Mucosa of descending colon (tissue), 3 donors: ENCODE results near the gene SAE1. TPM values are rescaled to one million over a fixed set of nuclear protein-coding genes. Genes with fewer than 3 reads are reported as not detected.
"Not testable (repeated sequence)": the region's sequence is repeated elsewhere in the genome, so short reads cannot be mapped to it uniquely, and the experiment has no call there.

Experiments used
- ATAC-seq: fragments of 200-7000 bp; cut with Tn5 transposase; one replicate; pipeline ENCODE4 v1.9.1; 2020; ENCODE audit warnings: mild to moderate bottlenecking, moderate library complexity
- DNase-seq, 3 donors: peaks; one replicate each; pipeline ENCODE4 v3.0.0-alpha.2; 2020
- H3K36me3 ChIP-seq: fragments of 200-600 bp; one replicate; pipeline ENCODE4 v1.8.0; 2021; ENCODE audit warnings: low read depth, mild to moderate bottlenecking
- H3K4me1 ChIP-seq: fragments of 200-600 bp; one replicate; pipeline ENCODE4 v1.8.0; 2021; ENCODE audit warnings: low read depth, mild to moderate bottlenecking
- H3K4me3 ChIP-seq: fragments of 200-600 bp; one replicate; pipeline ENCODE4 v1.8.0; 2021; ENCODE audit warnings: mild to moderate bottlenecking
- H3K9me3 ChIP-seq: fragments of 200-600 bp; one replicate; pipeline ENCODE4 v1.8.0; 2021; ENCODE audit warnings: mild to moderate bottlenecking
- CTCF ChIP-seq: fragments of 200-600 bp; IDR thresholded peaks from one replicate; pipeline ENCODE4 v1.8.0; 2022; ENCODE audit warnings: antibody characterized with exemption, mild to moderate bottlenecking
- intact Hi-C, 2 donors: fragments of 100-400 bp; cut with DNase I in 1 of 2; cut with micrococcal nuclease in 1 of 2; formaldehyde crosslinking; loops; one replicate each; pipeline versions ENCODE4 v1.11.0 to v1.11.1; 2022; cut with DNase I, micrococcal nuclease
- total RNA-seq, 3 donors: library from RNA; stranded (reverse); fragmentation: NEBNext Ultra II Directional in 2 of 3; extraction: Animal tissue kit (Norgen Biotek cat#: 25700) in 2 of 3; gene quantifications; one replicate each; pipeline versions ENCODE4 v1.2.1 to v1.2.4, GENCODE V29; 2021 to 2023
- donor health status: DM: no; HTN: no; CAD: no; lungs with moderate emphysema.
- donor health status: DM: no; HTN: no; CAD: no.
- donor health status: DM: no; HTN: yes; CAD: no.

SAE1 gene
- total RNA-seq, 3 donors from 2014 or later: 41.7 to 133 (median 66.4) TPM

GRCh38 chr19:47100290-47100689, 30.3 kb upstream of the SAE1 start:
- Histone ChIP-seq H3K4me1 (peaks cover 33% of the 10 kb centered on the region), H3K9me3 (no peaks in the 10 kb centered on the region), H3K4me3 (no peak overlapping the region), H3K36me3 (no peaks in the 10 kb centered on the region)
- DNase-seq (peak in 1 of 3 donors; percentile 18), ATAC-seq (no peak)
- intact Hi-C loops: no loop called here
- no peak for TF ChIP-seq CTCF

GRCh38 chr19:47101116-47101515, 29.5 kb upstream of the SAE1 start:
- not testable (repeated sequence) for ATAC-seq
- DNase-seq: peak in 1 of 3 donors; percentile 11

GRCh38 chr19:47102346-47103060, 28.1 kb upstream of the SAE1 start:
- no peaks in the 10 kb centered on the region for H3K36me3 ChIP-seq
- no peak overlapping the region for H3K4me3 ChIP-seq
- intact Hi-C loops: no loop called here
- no peaks in the 10 kb centered on the region for H3K9me3 ChIP-seq
- peaks cover 22% of the 10 kb centered on the region for H3K4me1 ChIP-seq
- ATAC-seq (no peak), DNase-seq (no peak)
- no peak for TF ChIP-seq CTCF

More at GRCh38 chr19:47101116-47101515, 29.5 kb upstream of the SAE1 start:
- H3K4me3 ChIP-seq, H3K36me3 ChIP-seq, intact Hi-C loops, H3K9me3 ChIP-seq: not testable (repeated sequence)
- peaks cover 24% of the 10 kb centered on the region for H3K4me1 ChIP-seq

GRCh38 chr19:47104680-47105079, 26.0 kb upstream of the SAE1 start:
- no peak for ATAC-seq
- DNase-seq: no peak
- no peak for TF ChIP-seq CTCF
- Histone ChIP-seq H3K4me1 (peaks cover 25% of the 10 kb centered on the region), H3K9me3 (no peaks in the 10 kb centered on the region), H3K36me3 (no peaks in the 10 kb centered on the region), H3K4me3 (no peak overlapping the region)
- intact Hi-C loops: no loop called here

- ATAC-seq: no peak
- H3K9me3 ChIP-seq: no peaks in the 10 kb centered on the region
- no peak for TF ChIP-seq CTCF
- H3K4me1 ChIP-seq: peaks cover 22% of the 10 kb centered on the region
- H3K36me3 ChIP-seq: no peaks in the 10 kb centered on the region
- intact Hi-C loops: no loop called here
- no peak for DNase-seq
- no peak overlapping the region for H3K4me3 ChIP-seq
Measured at GRCh38 chr19:47105874-47106273, 24.8 kb upstream of the SAE1 start.

- Histone ChIP-seq H3K4me1 (peaks cover 22% of the 10 kb centered on the region), H3K4me3 (no peak overlapping the region), H3K36me3 (no peaks in the 10 kb centered on the region), H3K9me3 (no peaks in the 10 kb centered on the region)
- TF ChIP-seq CTCF: no peak
- DNase-seq (no peak), ATAC-seq (no peak)
- intact Hi-C loops: no loop called here
Measured at GRCh38 chr19:47106821-47107201, 23.8 kb upstream of the SAE1 start.
